Neural cell (in vitro differentiated cells): ENCODE measurements around the gene EPB42.

Source experiments
- CTCF ChIP-seq: fragments of 450-650 bp; IDR thresholded peaks from 2 replicates; pipeline ENCODE4 v1.5.1; 2014; ENCODE audit warnings: antibody characterized with exemption, mild to moderate bottlenecking, moderate library complexity; ENCODE audit not compliant: poor library complexity, severe bottlenecking
- EP300 ChIP-seq: fragments of 450-650 bp; conservative IDR thresholded peaks from 2 replicates; pipeline ENCODE4 v1.6.1; 2014; ENCODE audit warnings: antibody characterized with exemption, mild to moderate bottlenecking, moderate library complexity; ENCODE audit not compliant: poor library complexity, severe bottlenecking
- EZH2 ChIP-seq: fragments of 200-600, 300-800 bp; shearing (Covaris generic), sonication (generic); IDR thresholded peaks from 2 replicates; pipeline ENCODE4 v1.6.1; 2014; ENCODE audit warnings: antibody characterized with exemption, low read length, borderline replicate concordance, mild to moderate bottlenecking; ENCODE audit not compliant: insufficient read depth, poor library complexity, severe bottlenecking
- MXI1 ChIP-seq: fragments of 450-650 bp; conservative IDR thresholded peaks from 2 replicates; pipeline ENCODE4 v1.6.1; 2014; ENCODE audit warnings: antibody characterized with exemption, mild to moderate bottlenecking; ENCODE audit not compliant: poor library complexity, severe bottlenecking
- POLR2AphosphoS5 ChIP-seq: IDR thresholded peaks from 2 replicates; pipeline ENCODE4 v1.6.1; 2012
- REST ChIP-seq: IDR thresholded peaks from 2 replicates; pipeline ENCODE4 v1.6.1; 2012; ENCODE audit warnings: borderline replicate concordance
- TAF1 ChIP-seq: IDR thresholded peaks from 2 replicates; pipeline ENCODE4 v1.6.1; 2012; ENCODE audit warnings: low read depth

GRCh38 chr15:43168192-43169107 lies 52.4 kb downstream of the EPB42 start:
- TF ChIP-seq CTCF (no peak), EP300 (no peak), REST (no peak), POLR2AphosphoS5 (no peak), MXI1 (no peak), TAF1 (no peak), EZH2 (no peak)
